HG02970 (cell line): ENCODE data around the gene DNAJC3.
"Not testable (repeated sequence)": the region's sequence is repeated elsewhere in the genome, so short reads cannot be mapped to it uniquely, and the experiment has no call there.

Experiments used
- ATAC-seq: cut with Tn5 transposase; IDR thresholded peaks from one replicate; pipeline ENCODE4 v1.9.1; 2021; ENCODE audit warnings: mild to moderate bottlenecking, moderate library complexity, moderate number of reproducible peaks; ENCODE audit not compliant: unreplicated experiment, low FRiP score

The DNAJC3 gene

GRCh38 chr13:95710313-95710712 is 33.4 kb downstream of the DNAJC3 start:
- ATAC-seq: no peak

GRCh38 chr13:95712846-95713245 is 35.9 kb downstream of the DNAJC3 start:
- ATAC-seq: not testable (repeated sequence)

GRCh38 chr13:95713651-95714050 is 36.7 kb downstream of the DNAJC3 start:
- ATAC-seq: no peak

- ATAC-seq: no peak
These were observed 37.3 kb downstream of the DNAJC3 start for GRCh38 chr13:95714142-95714832.

GRCh38 chr13:95716231-95716630 is 39.3 kb downstream of the DNAJC3 start:
- no peak for ATAC-seq

GRCh38 chr13:95722241-95722640 is 45.3 kb downstream of the DNAJC3 start:
- ATAC-seq: no peak

- no peak for ATAC-seq
These were observed 46.5 kb downstream of the DNAJC3 start for GRCh38 chr13:95723438-95723837.

GRCh38 chr13:95724252-95724651 is 47.3 kb downstream of the DNAJC3 start:
- no peak for ATAC-seq

GRCh38 chr13:95726876-95727275 is 49.9 kb downstream of the DNAJC3 start:
- no peak for ATAC-seq

GRCh38 chr13:95728957-95729356 is 52.0 kb downstream of the DNAJC3 start:
- no peak for ATAC-seq

- ATAC-seq: no peak
These were observed 57.2 kb downstream of the DNAJC3 start for GRCh38 chr13:95734124-95734523.

- ATAC-seq: not testable (repeated sequence)
These were observed 63.4 kb downstream of the DNAJC3 start for GRCh38 chr13:95740071-95740978.

- no peak for ATAC-seq
These were observed 64.0 kb downstream of the DNAJC3 start for GRCh38 chr13:95740979-95741320.

- ATAC-seq: no peak
These were observed 64.9 kb downstream of the DNAJC3 start for GRCh38 chr13:95741584-95742563.

- ATAC-seq: no peak
These were observed 66.3 kb downstream of the DNAJC3 start for GRCh38 chr13:95743192-95743591.

- ATAC-seq: no peak
These were observed 68.3 kb downstream of the DNAJC3 start for GRCh38 chr13:95745289-95745688.

- no peak for ATAC-seq
These were observed 68.8 kb downstream of the DNAJC3 start for GRCh38 chr13:95745752-95746151.

- ATAC-seq: no peak
These were observed 72.6 kb downstream of the DNAJC3 start for GRCh38 chr13:95749545-95749944.

- ATAC-seq: no peak
These were observed 75.7 kb downstream of the DNAJC3 start for GRCh38 chr13:95752677-95753076.

- ATAC-seq: no peak
These were observed 77.1 kb downstream of the DNAJC3 start for GRCh38 chr13:95754069-95754468.

- no peak for ATAC-seq
These were observed 79.1 kb downstream of the DNAJC3 start for GRCh38 chr13:95756072-95756471.
